K562 (cell line): ENCODE results near the gene LRP1.
"Not testable (repeated sequence)": the region's sequence is repeated elsewhere in the genome, so short reads cannot be mapped to it uniquely, and the experiment has no call there.

Source experiments
- E2F4 ChIP-seq: sonication (generic); formaldehyde crosslinking; IDR thresholded peaks from 2 replicates; pipeline ENCODE4 v1.8.0; 2022; ENCODE audit warnings: mild to moderate bottlenecking, low read depth, missing genetic modification reagents
- ETV1 ChIP-seq: fragments of 450-650 bp; conservative IDR thresholded peaks from 2 replicates; pipeline ENCODE4 v1.6.1; 2016; ENCODE audit warnings: missing genetic modification characterization, control low read depth, low read depth, missing compliant biosample characterization
- HDAC6 ChIP-seq: IDR thresholded peaks from 2 replicates; pipeline ENCODE4 v1.6.1; 2012; ENCODE audit warnings: low read depth, mild to moderate bottlenecking, control low read depth, inconsistent platforms, low read length, moderate library complexity
- JUNB ChIP-seq: fragments of 450-650 bp; formaldehyde crosslinking; conservative IDR thresholded peaks from 2 replicates; pipeline ENCODE4 v1.4.0; 2020; ENCODE audit warnings: mild to moderate bottlenecking
- MAFF ChIP-seq: IDR thresholded peaks from 2 replicates; pipeline ENCODE4 v1.6.1; 2012; ENCODE audit warnings: low read length, improper control_type of control experiment
- MAFG ChIP-seq: fragments of 450-650 bp; conservative IDR thresholded peaks from 2 replicates; pipeline ENCODE4 v1.6.1; 2016; ENCODE audit warnings: missing genetic modification characterization, missing compliant biosample characterization
- PCBP1 ChIP-seq: fragments of 200-400 bp; formaldehyde crosslinking; IDR thresholded peaks from 2 replicates; pipeline ENCODE4 v1.6.1; 2018; ENCODE audit warnings: mild to moderate bottlenecking, low read depth, low read length; ENCODE audit not compliant: poor library complexity, severe bottlenecking
- PTRF ChIP-seq: fragments of 450-650 bp; IDR thresholded peaks from 2 replicates; pipeline ENCODE4 v1.6.1; 2016; ENCODE audit warnings: mild to moderate bottlenecking, missing genetic modification characterization, missing compliant biosample characterization
- SIN3A ChIP-seq, 2 experiments: fragments of 150-350 bp in 1 of 2; IDR thresholded peaks; 2 replicates each; pipeline ENCODE4 v1.6.1; 2011 to 2016; ENCODE audit warnings: borderline replicate concordance in 2 of 2, low read depth in 2 of 2, low read length in 2 of 2, mild to moderate bottlenecking in 2 of 2, moderate library complexity in 2 of 2; ENCODE audit not compliant: control insufficient read depth in 1 of 2
- YY1 ChIP-seq, 3 experiments: IDR thresholded peaks; 2 replicates each; pipeline ENCODE4 v1.6.1; 2011; ENCODE audit warnings: low read length in 2 of 3, mild to moderate bottlenecking in 2 of 3, moderate library complexity in 2 of 3, borderline replicate concordance in 1 of 3, control low read depth in 1 of 3, low read depth in 1 of 3; ENCODE audit not compliant: insufficient read depth in 3 of 3, insufficient replicate concordance in 2 of 3, control insufficient read depth in 1 of 3, insufficient read length in 1 of 3; ENCODE audit errors: extremely low read depth in 1 of 3
- ZNF134 ChIP-seq: fragments of 250-450 bp; sonication (Bioruptor Pico); conservative IDR thresholded peaks from 2 replicates; pipeline ENCODE4 v1.4.0; 2020
- ZNF212 ChIP-seq: fragments of 450-650 bp; formaldehyde crosslinking; IDR thresholded peaks from 2 replicates; pipeline ENCODE4 v1.4.0; 2020; ENCODE audit warnings: mild to moderate bottlenecking
- ZNF512 ChIP-seq: IDR thresholded peaks from 2 replicates; pipeline ENCODE4 v1.6.1; 2016; ENCODE audit warnings: missing genetic modification characterization, missing compliant biosample characterization
- TF ChIP-seq, protein P1 (sequence below), 3 experiments: fragments of 200-800 bp in 1 of 3; fragments of 250-450 bp in 1 of 3; fragments of 450-650 bp in 1 of 3; sonication (Bioruptor Pico) in 1 of 3; sonication (Bioruptor generic) in 1 of 3; formaldehyde crosslinking in 1 of 3; IDR thresholded peaks; 2 replicates each; pipeline versions ENCODE4 v1.6.1 to v1.8.0; 2016 to 2022; ENCODE audit warnings: mild to moderate bottlenecking in 2 of 3, missing genetic modification characterization in 2 of 3, missing compliant biosample characterization in 1 of 3, moderate library complexity in 1 of 3

GRCh38 chr12:57120718-57121117, 7.6 kb upstream of the LRP1 start:
- not testable (repeated sequence) for TF ChIP-seq ZNF512 (tag); JUNB (CRISPR knock-in tag); MAFG; YY1 (IDR thresholded peaks at IDR 0.05; ENCODE audit: borderline replicate concordance in 1 of 3, control insufficient read depth in 1 of 3, extremely low read depth in 1 of 3, insufficient read depth in 3 of 3, insufficient read length in 1 of 3, insufficient replicate concordance in 2 of 3, low read depth in 1 of 3, low read length in 2 of 3); MAFF; E2F4 (CRISPR knock-in tag); ZNF134 (CRISPR knock-in tag); ETV1 (tag); PCBP1; SIN3A (IDR thresholded peaks at IDR 0.05; ENCODE audit: borderline replicate concordance in 2 of 2, control insufficient read depth in 1 of 2, low read depth in 2 of 2, low read length in 2 of 2); ZNF212; HDAC6; PTRF (tag)
- TF ChIP-seq, protein P1, sequence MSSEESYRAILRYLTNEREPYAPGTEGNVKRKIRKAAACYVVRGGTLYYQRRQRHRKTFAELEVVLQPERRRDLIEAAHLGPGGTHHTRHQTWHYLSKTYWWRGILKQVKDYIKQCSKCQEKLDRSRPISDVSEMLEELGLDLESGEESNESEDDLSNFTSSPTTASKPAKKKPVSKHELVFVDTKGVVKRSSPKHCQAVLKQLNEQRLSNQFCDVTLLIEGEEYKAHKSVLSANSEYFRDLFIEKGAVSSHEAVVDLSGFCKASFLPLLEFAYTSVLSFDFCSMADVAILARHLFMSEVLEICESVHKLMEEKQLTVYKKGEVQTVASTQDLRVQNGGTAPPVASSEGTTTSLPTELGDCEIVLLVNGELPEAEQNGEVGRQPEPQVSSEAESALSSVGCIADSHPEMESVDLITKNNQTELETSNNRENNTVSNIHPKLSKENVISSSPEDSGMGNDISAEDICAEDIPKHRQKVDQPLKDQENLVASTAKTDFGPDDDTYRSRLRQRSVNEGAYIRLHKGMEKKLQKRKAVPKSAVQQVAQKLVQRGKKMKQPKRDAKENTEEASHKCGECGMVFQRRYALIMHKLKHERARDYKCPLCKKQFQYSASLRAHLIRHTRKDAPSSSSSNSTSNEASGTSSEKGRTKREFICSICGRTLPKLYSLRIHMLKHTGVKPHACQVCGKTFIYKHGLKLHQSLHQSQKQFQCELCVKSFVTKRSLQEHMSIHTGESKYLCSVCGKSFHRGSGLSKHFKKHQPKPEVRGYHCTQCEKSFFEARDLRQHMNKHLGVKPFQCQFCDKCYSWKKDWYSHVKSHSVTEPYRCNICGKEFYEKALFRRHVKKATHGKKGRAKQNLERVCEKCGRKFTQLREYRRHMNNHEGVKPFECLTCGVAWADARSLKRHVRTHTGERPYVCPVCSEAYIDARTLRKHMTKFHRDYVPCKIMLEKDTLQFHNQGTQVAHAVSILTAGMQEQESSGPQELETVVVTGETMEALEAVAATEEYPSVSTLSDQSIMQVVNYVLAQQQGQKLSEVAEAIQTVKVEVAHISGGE (CRISPR knock-in tag; IDR thresholded peaks at IDR 0.05) = not testable (repeated sequence)
